GM19467 (cell line): ENCODE results near the gene CDKAL1.
"Not testable (repeated sequence)": the region's sequence is repeated elsewhere in the genome, so short reads cannot be mapped to it uniquely, and the experiment has no call there.

Experiments used
- ATAC-seq: cut with Tn5 transposase; IDR thresholded peaks from one replicate; pipeline ENCODE4 v1.9.1; 2021; ENCODE audit warnings: mild to moderate bottlenecking, moderate library complexity; ENCODE audit not compliant: unreplicated experiment

Gene CDKAL1

DNA sequence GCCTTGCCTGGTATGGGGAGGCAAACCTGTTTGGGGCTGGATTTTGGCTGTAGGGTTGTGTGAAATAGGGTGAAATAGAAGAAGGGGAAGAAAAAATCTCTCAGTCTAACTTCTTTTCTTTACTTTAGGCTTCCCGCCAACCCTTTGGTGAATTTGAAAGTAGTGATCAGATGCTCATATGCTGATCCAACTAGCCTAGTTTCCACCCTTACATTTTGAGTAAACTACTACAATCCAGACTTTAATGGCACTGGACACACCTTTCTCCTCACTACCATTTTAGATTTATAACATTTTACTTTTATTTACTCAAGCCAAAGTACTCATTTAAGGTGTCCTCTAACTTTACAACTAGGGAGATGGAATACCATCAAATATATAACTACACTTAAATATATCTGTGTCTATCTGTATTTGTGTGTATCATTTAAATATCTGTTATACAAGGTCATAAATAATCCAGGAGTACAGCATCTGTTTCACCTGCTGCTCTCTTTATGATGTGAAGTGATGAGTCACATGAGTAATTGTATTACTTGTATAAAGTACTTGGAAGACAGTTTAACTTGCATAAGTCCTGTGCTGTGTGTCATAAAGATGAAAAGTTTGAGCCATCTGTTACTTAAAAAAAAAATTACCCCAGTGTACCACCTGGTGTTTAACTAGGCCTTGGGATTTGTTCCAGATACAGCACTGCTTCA lies 172.1 kb downstream of the CDKAL1 start:
- no peak for ATAC-seq

DNA sequence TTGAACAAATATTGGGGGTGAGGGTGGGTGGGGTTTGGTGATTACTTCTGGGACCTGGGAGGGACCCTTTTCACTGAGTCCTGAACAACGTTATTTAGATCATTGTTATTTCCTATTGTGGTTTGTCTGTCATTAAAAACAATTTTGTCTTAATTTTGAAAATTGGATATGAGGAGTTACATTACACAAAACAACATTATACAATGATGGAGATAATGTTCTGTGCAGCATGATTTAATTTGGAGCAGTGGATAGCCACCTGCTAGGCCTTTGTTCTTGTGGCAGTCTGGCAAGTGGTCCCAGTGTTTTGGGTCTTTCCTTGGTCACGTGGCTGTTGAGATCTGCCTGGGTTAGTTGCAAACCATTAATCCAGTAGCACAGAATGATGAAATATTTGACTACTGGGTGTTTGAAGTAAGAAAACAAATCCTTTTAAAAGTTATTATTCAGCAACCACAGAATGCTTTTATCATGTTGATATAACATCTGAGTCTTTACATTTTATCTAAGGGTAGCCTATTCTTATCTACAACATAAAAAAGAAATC lies 172.8 kb downstream of the CDKAL1 start:
- no peak for ATAC-seq

DNA sequence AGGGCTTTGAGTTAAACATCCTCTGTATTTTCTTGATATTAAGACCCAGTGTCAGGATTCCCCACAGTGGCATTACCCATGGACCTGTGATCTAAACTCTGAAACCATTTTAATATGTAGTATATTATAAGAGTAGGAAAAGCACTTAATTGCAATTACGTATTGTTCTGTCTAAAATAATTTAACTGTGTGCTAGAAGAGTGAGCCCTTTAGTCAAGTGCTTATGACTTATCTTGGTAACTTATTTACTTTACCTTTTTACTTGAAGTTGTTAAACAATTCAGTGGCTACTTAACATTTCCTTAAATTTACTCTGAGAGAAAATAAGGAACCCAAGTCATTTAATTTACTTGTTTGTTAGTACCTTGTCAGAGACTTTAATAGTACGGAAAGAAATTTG lies 173.6 kb downstream of the CDKAL1 start:
- ATAC-seq: no peak

GRCh38 chr6:20708367-20709124 lies 174.3 kb downstream of the CDKAL1 start:
- ATAC-seq: peak; percentile 62

DNA sequence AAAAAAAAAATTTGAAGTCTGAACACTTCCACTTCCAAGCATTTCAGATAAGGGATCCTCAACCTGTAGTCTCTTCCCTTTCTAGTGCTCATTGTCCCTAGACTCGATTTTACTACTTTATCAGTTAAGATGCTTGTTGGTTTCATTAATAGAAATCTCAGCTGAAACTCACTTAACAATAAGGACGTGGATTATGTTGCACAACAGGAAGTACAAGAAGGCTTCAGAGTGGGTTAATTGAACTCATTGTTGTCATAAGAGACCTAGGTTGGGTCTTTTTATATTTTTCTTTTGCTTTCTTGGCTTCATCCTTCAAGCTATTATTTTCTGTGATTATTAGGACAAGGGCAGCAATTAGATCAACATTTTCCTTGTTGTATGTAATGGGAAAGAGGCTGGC lies 175.2 kb downstream of the CDKAL1 start:
- no peak for ATAC-seq

- no peak for ATAC-seq
These were observed 176.1 kb downstream of the CDKAL1 start for GRCh38 chr6:20710341-20710740.

- no peak for ATAC-seq
These were observed 177.3 kb downstream of the CDKAL1 start for GRCh38 chr6:20711518-20711917.

- ATAC-seq: no peak
These were observed 177.8 kb downstream of the CDKAL1 start for GRCh38 chr6:20712011-20712410.

GRCh38 chr6:20715135-20715806 lies 181.0 kb downstream of the CDKAL1 start:
- ATAC-seq: no peak

GRCh38 chr6:20716865-20717264 lies 182.6 kb downstream of the CDKAL1 start:
- peak; percentile 68 for ATAC-seq

GRCh38 chr6:20717743-20718142 lies 183.5 kb downstream of the CDKAL1 start:
- ATAC-seq: no peak

- no peak for ATAC-seq
These were observed 184.7 kb downstream of the CDKAL1 start for GRCh38 chr6:20718705-20719653.

DNA sequence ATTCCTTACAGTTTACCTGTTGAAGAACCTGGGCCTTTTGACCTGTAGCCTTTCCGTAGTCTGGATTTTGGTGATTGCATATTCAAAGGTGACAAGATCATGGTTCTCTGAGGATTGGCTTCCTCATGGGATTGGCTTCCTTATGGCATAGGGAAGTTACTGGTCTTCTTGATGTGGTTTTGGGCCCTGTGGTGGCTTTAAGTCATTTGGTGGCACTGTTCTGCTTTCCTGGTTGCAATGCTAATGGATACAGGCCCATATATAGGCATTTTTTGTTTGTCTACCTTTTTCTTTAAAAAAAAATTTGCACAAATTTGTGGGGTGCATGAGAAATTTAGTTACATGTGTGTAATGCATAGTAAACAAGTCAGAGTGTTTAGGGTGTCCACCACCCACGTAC lies 185.7 kb downstream of the CDKAL1 start:
- no peak for ATAC-seq

- not testable (repeated sequence) for ATAC-seq
These were observed 186.9 kb downstream of the CDKAL1 start for GRCh38 chr6:20721121-20721520.

DNA sequence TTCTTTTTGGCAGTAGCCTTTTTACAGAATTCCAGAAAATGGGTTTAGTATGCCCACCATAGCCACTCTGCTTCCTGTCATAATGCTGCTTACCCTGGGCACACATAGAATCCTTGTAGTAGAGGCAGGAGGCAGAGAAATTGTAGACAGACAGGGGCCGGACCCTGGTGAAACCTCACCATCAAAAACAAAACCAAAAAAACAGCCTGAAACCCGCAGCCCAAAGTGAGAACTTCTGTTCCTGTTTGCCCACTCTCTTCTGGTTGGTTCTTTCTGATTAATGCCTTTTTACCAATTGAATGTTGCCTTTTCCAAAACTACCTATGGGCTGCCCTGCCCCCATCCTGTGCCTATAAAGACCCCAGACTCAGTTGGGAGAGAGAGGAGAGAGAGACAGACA lies 188.2 kb downstream of the CDKAL1 start:
- no peak for ATAC-seq

GRCh38 chr6:20723236-20723635 lies 189.0 kb downstream of the CDKAL1 start:
- ATAC-seq: no peak

DNA sequence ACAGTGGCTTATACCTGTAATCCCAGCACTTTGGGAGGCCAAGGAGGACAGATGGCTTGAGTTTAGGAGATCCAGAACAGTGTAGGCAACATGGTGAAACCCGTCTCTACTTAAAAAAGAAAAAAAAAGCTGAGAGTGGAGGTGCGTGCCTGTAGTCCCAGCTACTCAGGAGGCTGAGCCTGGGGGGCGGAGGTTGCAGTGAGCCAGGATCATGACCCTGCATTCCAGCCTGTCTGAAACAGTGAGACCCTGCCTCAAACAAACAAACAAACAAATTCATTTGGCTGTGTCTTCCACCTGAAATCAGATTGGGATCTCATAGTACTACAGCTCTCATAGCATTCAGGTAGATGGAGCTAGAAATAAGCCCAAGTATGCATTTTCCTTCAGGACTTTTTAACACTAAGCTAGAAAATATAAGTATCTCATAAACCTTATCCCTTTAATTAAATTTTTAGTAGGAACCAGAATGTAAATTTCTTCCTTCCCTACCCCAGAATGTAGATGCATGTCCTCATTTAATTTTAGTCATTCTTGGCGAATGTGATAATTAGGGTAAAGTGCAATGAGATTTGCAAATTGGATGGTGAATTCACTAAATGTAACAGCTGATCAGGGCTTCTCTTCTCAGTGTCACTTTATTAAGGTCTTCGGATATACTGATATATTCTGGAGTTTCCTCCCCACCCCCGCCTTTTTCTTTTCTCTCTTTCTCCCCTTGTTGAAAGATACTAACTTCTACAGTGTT lies 190.4 kb downstream of the CDKAL1 start:
- no peak for ATAC-seq

- not testable (repeated sequence) for ATAC-seq
These were observed 191.0 kb downstream of the CDKAL1 start for GRCh38 chr6:20725235-20725634.

DNA sequence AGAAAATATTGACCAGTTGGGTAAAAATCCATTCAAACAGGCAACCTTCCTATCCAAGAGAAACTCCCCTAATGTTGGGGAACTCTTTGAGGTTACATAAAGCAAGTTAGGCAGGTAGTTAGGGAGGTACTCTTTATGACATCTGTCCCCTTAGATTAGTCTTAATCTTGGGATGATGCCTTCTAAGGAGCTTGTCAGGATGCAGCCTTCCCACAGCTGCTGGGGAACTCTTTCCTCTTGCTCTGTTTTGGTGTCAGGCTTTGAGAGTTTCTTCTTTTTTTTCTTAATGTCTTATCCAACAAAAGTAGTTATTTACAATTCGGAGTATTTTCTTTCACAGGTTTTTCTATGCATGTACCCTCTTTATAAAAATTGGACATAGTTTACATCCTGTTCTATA lies 194.8 kb downstream of the CDKAL1 start:
- no peak for ATAC-seq

DNA sequence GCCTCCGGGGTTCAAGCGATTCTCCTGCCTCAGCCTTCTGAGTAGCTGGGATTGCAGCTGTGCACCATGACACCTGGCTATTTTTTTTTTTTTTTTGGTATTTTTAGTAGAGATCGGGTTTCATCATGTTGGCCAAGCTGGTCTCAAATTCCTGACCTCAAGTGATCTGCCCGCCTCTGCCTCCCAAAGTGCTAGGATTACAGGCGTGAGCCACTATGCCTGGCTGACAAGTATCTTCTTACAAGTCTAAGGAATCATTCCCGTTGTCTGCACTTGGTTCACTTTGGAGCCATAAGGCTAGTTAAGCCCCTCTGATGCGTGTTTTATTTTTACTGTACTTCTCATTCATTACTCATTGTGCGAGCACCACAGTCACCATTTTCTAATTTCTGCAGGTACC lies 198.1 kb downstream of the CDKAL1 start:
- ATAC-seq: not testable (repeated sequence)
